K562 (cell line): ENCODE results near the gene CDH12. TPM values are rescaled to one million over a fixed set of nuclear protein-coding genes. Genes with fewer than 3 reads are reported as not detected.

Source experiments
- ATAC-seq: fragments of 200-7000 bp; cut with Tn5 transposase; 3 replicates; pipeline ENCODE4 v1.9.1; 2020; ENCODE audit warnings: moderate library complexity
- BruUV-seq: library from RNA; stranded (reverse); fragments of 400-500 nt; replicated peaks from 2 replicates; lab custom pipeline; 2021; lab: Mats Ljungman, UMichigan
- CTCF ChIA-PET: fragments of 300-600 bp; formaldehyde crosslinking; extraction: SDS; loops from one replicate; lab custom pipeline; 2021; ENCODE audit warnings: low intra/inter-chr PET ratio; lab: Yijun Ruan, JAX
- POLR2A ChIA-PET: fragments of 300-600, 350-650 bp; sonication (Branson Sonifier 250); formaldehyde crosslinking; extraction: SDS; loops from one replicate; lab custom pipeline; 2021; ENCODE audit warnings: antibody characterized with exemption, inconsistent platforms; lab: Yijun Ruan, JAX
- DNase-seq, 4 experiments: peaks; one replicate each; pipeline versions ENCODE4 v3.0.0 to v3.0.0-alpha.2; 2011 to 2018; ENCODE audit warnings: low spot score in 3 of 4, mixed read lengths in 3 of 4; ENCODE audit errors: extremely low read depth in 1 of 4
- FAIRE-seq: peaks from 2 replicates; lab custom pipeline; 2011; peaks lifted over from hg19 to GRCh38; lab: Jason Lieb, UNC
- H2AFZ ChIP-seq: 2 replicates; pipeline ENCODE4 v1.6.0; 2011; ENCODE audit warnings: low read depth, low read length, control low read depth, inconsistent platforms
- H3K27ac ChIP-seq: fragments of 200-600 bp; 3 replicates; pipeline ENCODE4 v1.8.0; 2011; ENCODE audit warnings: low read depth, mild to moderate bottlenecking, control low read depth, inconsistent platforms, low read length, moderate library complexity, mixed read lengths; ENCODE audit errors: extremely low read depth
- H3K27me3 ChIP-seq, 2 experiments: fragments of 300-600 bp in 1 of 2; 2 replicates in 1 of 2; 3 replicates in 1 of 2; pipeline versions ENCODE4 v1.6.0 to v1.8.0; 2011; ENCODE audit warnings: inconsistent platforms in 2 of 2, low read length in 2 of 2, mild to moderate bottlenecking in 1 of 2, mixed read lengths in 1 of 2, moderate library complexity in 1 of 2; ENCODE audit not compliant: control insufficient read depth in 2 of 2, insufficient read depth in 2 of 2
- H3K36me3 ChIP-seq: fragments of 300-600 bp; 3 replicates; pipeline ENCODE4 v1.8.0; 2011; ENCODE audit warnings: mild to moderate bottlenecking, low read length, inconsistent platforms; ENCODE audit not compliant: control insufficient read depth, insufficient read depth
- H3K4me1 ChIP-seq, 2 experiments: fragments of 200-600 bp in 1 of 2; replicated peaks in 1 of 2; 2 replicates in 1 of 2; 3 replicates in 1 of 2; pipeline versions ENCODE4 v1.5.1 to v1.8.0; 2011; ENCODE audit warnings: inconsistent platforms in 2 of 2, low read length in 2 of 2, mild to moderate bottlenecking in 1 of 2, mixed read lengths in 1 of 2, moderate library complexity in 1 of 2; ENCODE audit not compliant: control insufficient read depth in 2 of 2, insufficient read depth in 2 of 2
- H3K4me2 ChIP-seq: 2 replicates; pipeline ENCODE4 v1.6.1; 2011; ENCODE audit warnings: low read length, control low read depth, inconsistent platforms, mixed read lengths; ENCODE audit not compliant: insufficient read depth
- H3K4me3 ChIP-seq: fragments of 200-600 bp; sonication (generic), shearing (Covaris generic); 2 replicates; pipeline ENCODE4 v1.5.1; 2016; ENCODE audit warnings: control low read depth, inconsistent platforms
- H3K79me2 ChIP-seq: fragments of 200-600 bp; 3 replicates; pipeline ENCODE4 v1.8.0; 2011; ENCODE audit warnings: low read length, inconsistent platforms; ENCODE audit not compliant: control insufficient read depth, insufficient read depth
- H3K9ac ChIP-seq, 2 experiments: 2 replicates each; pipeline versions ENCODE4 v1.6.0 to v1.6.1; 2011; ENCODE audit warnings: low read depth in 2 of 2, low read length in 2 of 2, control low read depth in 1 of 2, inconsistent platforms in 1 of 2, mild to moderate bottlenecking in 1 of 2, mixed read lengths in 1 of 2; ENCODE audit not compliant: insufficient read depth in 1 of 2
- H3K9me1 ChIP-seq: one replicate; pipeline ENCODE4 v1.6.0; 2011; ENCODE audit warnings: inconsistent platforms, mild to moderate bottlenecking, low read length, moderate library complexity; ENCODE audit not compliant: control insufficient read depth, insufficient read depth
- H3K9me3 ChIP-seq: replicated peaks from 2 replicates; pipeline ENCODE4 v1.5.1; 2011; ENCODE audit warnings: low read depth, low read length, inconsistent platforms; ENCODE audit not compliant: control insufficient read depth, insufficient read depth
- H4K20me1 ChIP-seq: replicated peaks from 2 replicates; pipeline ENCODE4 v1.6.1; 2011; ENCODE audit warnings: low read length, inconsistent platforms, mixed read lengths; ENCODE audit not compliant: control insufficient read depth, insufficient read depth
- ATF7 ChIP-seq: fragments of 450-650 bp; IDR thresholded peaks from 2 replicates; pipeline ENCODE4 v1.7.1; 2014; ENCODE audit warnings: mild to moderate bottlenecking, moderate library complexity
- CBFB ChIP-seq: sonication (generic); formaldehyde crosslinking; IDR thresholded peaks from 2 replicates; pipeline ENCODE4 v1.4.0; 2020; ENCODE audit warnings: mild to moderate bottlenecking, missing genetic modification reagents
- CHD2 ChIP-seq: IDR thresholded peaks from 2 replicates; pipeline ENCODE4 v1.6.1; 2011; ENCODE audit warnings: low read depth, low read length
- GATAD2A ChIP-seq: fragments of 450-650 bp; IDR thresholded peaks from 2 replicates; pipeline ENCODE4 v1.6.1; 2017
- MYC ChIP-seq, 2 experiments: fragments of 250-450 bp in 1 of 2; sonication (Bioruptor Pico) in 1 of 2; IDR thresholded peaks; 2 replicates each; pipeline versions ENCODE4 v1.5.1 to v1.6.1; 2012 to 2021; ENCODE audit warnings: low read depth in 2 of 2, borderline replicate concordance in 1 of 2, improper control_type of control experiment in 1 of 2, low read length in 1 of 2, mild to moderate bottlenecking in 1 of 2, moderate library complexity in 1 of 2
- PATZ1 ChIP-seq: fragments of 250-450 bp; sonication (Bioruptor Pico); IDR thresholded peaks from 2 replicates; pipeline ENCODE4 v1.5.0; 2020; ENCODE audit warnings: mild to moderate bottlenecking, borderline replicate concordance
- ZBTB5 ChIP-seq: fragments of 450-650 bp; IDR thresholded peaks from 2 replicates; pipeline ENCODE4 v1.6.1; 2017; ENCODE audit warnings: antibody characterized with exemption
- ZNF347 ChIP-seq: fragments of 450-650 bp; formaldehyde crosslinking; IDR thresholded peaks from 2 replicates; pipeline ENCODE4 v1.4.0; 2020; ENCODE audit warnings: low read depth, mild to moderate bottlenecking, moderate library complexity
- ZNF707 ChIP-seq: fragments of 250-450 bp; sonication (Bioruptor Pico); conservative IDR thresholded peaks from 2 replicates; pipeline ENCODE4 v1.8.0; 2022; ENCODE audit warnings: inconsistent platforms, mild to moderate bottlenecking, moderate library complexity
- WGBS: fragments of 100-300 bp; shearing (Covaris generic); methylation state at CpG from one replicate; pipeline ENCODE4 v1.1.6; 2016; ENCODE audit warnings: low coverage, mixed read lengths; ENCODE audit not compliant: insufficient coverage; ENCODE audit errors: missing lambda C conversion rate; 5-methylcytosine and 5-hydroxymethylcytosine counted together
- in situ Hi-C: fragments of 300-500 bp; cut with MboI; formaldehyde crosslinking; loops from 4 replicates; pipeline ENCODE4 v1.15.0; 2018; ENCODE audit warnings: inconsistent platforms, mixed read lengths
- intact Hi-C: fragments of 100-400 bp; cut with micrococcal nuclease; formaldehyde crosslinking; loops from 2 replicates; pipeline ENCODE4 v1.14.2; 2022
- polyA plus RNA-seq, 8 experiments: library from polyadenylated mRNA; depleted of rRNA in 4 of 8; stranded (reverse) in 5 of 8; unstranded in 3 of 8; fragments of >200 nt; fragmentation: Nextera tagmentation in 2 of 8; fragmentation: Illumina TruSeq in 1 of 8; extraction: Ambion mirVana in 2 of 8; extraction: Trizol in 1 of 8; gene quantifications; 2 replicates each; pipeline versions ENCODE4 v1.2.1 to v1.2.3, GENCODE V29; 2011 to 2014; ENCODE audit warnings: inconsistent platforms in 1 of 8, missing spikeins in 1 of 8
- total RNA-seq, 7 experiments: library from RNA; depleted of rRNA in 6 of 7; stranded (reverse); fragments of >200 nt in 6 of 7; fragmentation: Illumina TruSeq in 2 of 7; extraction: Trizol in 2 of 7; gene quantifications; 2 replicates each; pipeline versions ENCODE4 v1.2.1 to v1.2.3, GENCODE V29; 2011 to 2021; ENCODE audit warnings: low replicate concordance in 1 of 7

The CDH12 gene
- total and polyA plus RNA-seq, 9 of the 15 experiments (the other 6 are each of a cell fraction or from before 2014, with no cell fraction given): 0.03 to 1.7 (median 0.37) TPM

GRCh38 chr5:21783074-21783679 is 1070.0 kb downstream of the CDH12 start:
- POLR2A ChIA-PET: no interaction called here
- no peak for ATAC-seq
- Histone ChIP-seq H3K9ac (no peak overlapping the region), H2AFZ (no peak overlapping the region), H3K4me1 (no peaks in the 10 kb centered on the region), H3K79me2 (no peaks in the 10 kb centered on the region), H3K27me3 (no peaks in the 10 kb centered on the region), H3K4me2 (no peak overlapping the region), H4K20me1 (no peaks in the 10 kb centered on the region), H3K9me3 (no peaks in the 10 kb centered on the region), H3K36me3 (no peaks in the 10 kb centered on the region), H3K9me1 (no peaks in the 10 kb centered on the region), H3K4me3 (no peak overlapping the region), H3K27ac (no peak overlapping the region)
- in situ Hi-C loops: no loop called here
- no peak for DNase-seq
- no peak for FAIRE-seq
- 3% methylated on average over 6 of the region's 6 CpGs for WGBS
- BruUV-seq: no TSS peak
- intact Hi-C loops: no loop called here
- TF ChIP-seq MYC (IDR thresholded peaks at IDR 0.05; ENCODE audit: low read depth, low read length): no peak
- no peak for TF ChIP-seq MYC (CRISPR knock-in tag; IDR thresholded peaks at IDR 0.05; ENCODE audit: borderline replicate concordance, low read depth)
- no peak for TF ChIP-seq ATF7
- no peak for TF ChIP-seq ZBTB5
- TF ChIP-seq GATAD2A: no peak
- no peak for TF ChIP-seq CBFB (CRISPR knock-in tag)
- no peak for TF ChIP-seq ZNF347
- TF ChIP-seq ZNF707: no peak
- no peak for TF ChIP-seq PATZ1 (CRISPR knock-in tag)
- no peak for TF ChIP-seq CHD2
- CTCF ChIA-PET: no interaction called here
